ENCODE results near the gene XG.
A peak's percentile ranks its signal among the peaks of the same experiment; 100 is the strongest.

Gene XG

GRCh38 chrX:2841537-2841936 lies 89.7 kb downstream of the XG start (continued):
- TF ChIP-seq TSHZ2 (CRISPR knock-in tag; IDR thresholded peaks at IDR 0.05) = no peak

- no peak for ATAC-seq
- TF ChIP-seq ZNF8 (CRISPR knock-in tag; IDR thresholded peaks at IDR 0.05) (no peak), BACH2 (CRISPR knock-in tag; IDR thresholded peaks at IDR 0.05; ENCODE audit: borderline replicate concordance) (no peak), POU6F1 (CRISPR knock-in tag; IDR thresholded peaks at IDR 0.05; ENCODE audit: borderline replicate concordance, low read depth) (no peak), OSR1 (CRISPR knock-in tag; IDR thresholded peaks at IDR 0.05) (no peak), PPARA (CRISPR knock-in tag; IDR thresholded peaks at IDR 0.05; ENCODE audit: borderline replicate concordance) (no peak), TOX (CRISPR knock-in tag; IDR thresholded peaks at IDR 0.05; ENCODE audit: borderline replicate concordance) (no peak), ISL1 (CRISPR knock-in tag; IDR thresholded peaks at IDR 0.05) (no peak), CSDC2 (CRISPR knock-in tag; IDR thresholded peaks at IDR 0.05) (no peak), TCF4 (CRISPR knock-in tag; IDR thresholded peaks at IDR 0.05; ENCODE audit: borderline replicate concordance) (no peak), GLIS3 (CRISPR knock-in tag; IDR thresholded peaks at IDR 0.05) (no peak), CSRNP3 (CRISPR knock-in tag; IDR thresholded peaks at IDR 0.05) (no peak), ZFP3 (CRISPR knock-in tag; IDR thresholded peaks at IDR 0.05) (no peak), CREB5 (CRISPR knock-in tag; IDR thresholded peaks at IDR 0.05; ENCODE audit: low read depth) (no peak), ARNTL (CRISPR knock-in tag; IDR thresholded peaks at IDR 0.05; ENCODE audit: borderline replicate concordance, low read depth) (no peak), ZC3H10 (CRISPR knock-in tag; IDR thresholded peaks at IDR 0.05) (no peak), TSHZ2 (CRISPR knock-in tag; IDR thresholded peaks at IDR 0.05) (no peak), ZNF70 (CRISPR knock-in tag; IDR thresholded peaks at IDR 0.05) (no peak), ZFP30 (CRISPR knock-in tag; IDR thresholded peaks at IDR 0.05) (no peak)
These were observed 95.2 kb downstream of the XG start for GRCh38 chrX:2846992-2847391.

- TF ChIP-seq TOX (CRISPR knock-in tag; IDR thresholded peaks at IDR 0.05; ENCODE audit: borderline replicate concordance) (no peak), BACH2 (CRISPR knock-in tag; IDR thresholded peaks at IDR 0.05; ENCODE audit: borderline replicate concordance) (no peak), ZNF70 (CRISPR knock-in tag; IDR thresholded peaks at IDR 0.05) (no peak), CREB5 (CRISPR knock-in tag; IDR thresholded peaks at IDR 0.05; ENCODE audit: low read depth) (no peak), PATZ1 (CRISPR knock-in tag; IDR thresholded peaks at IDR 0.05; ENCODE audit: borderline replicate concordance) (no peak), ZNF8 (CRISPR knock-in tag; IDR thresholded peaks at IDR 0.05) (no peak), ZNF565 (CRISPR knock-in tag; conservative IDR thresholded peaks at IDR 0.05; ENCODE audit: low read depth) (no peak)
- ATAC-seq = peak; percentile 57; the same call in 1 of the 3 replicates
These were observed 97.0 kb downstream of the XG start for GRCh38 chrX:2848871-2849301.

All from SK-N-SH treated with all-trans-retinoic acid at 6 μM for 48 hours (cell line).